Measurements from ENCODE around the gene PHYHIPL. TPM values are rescaled to one million over a fixed set of nuclear protein-coding genes. Genes with fewer than 3 reads are reported as not detected.
A peak's percentile ranks its signal among the peaks of the same experiment; 100 is the strongest.

PHYHIPL gene
- total and polyA plus RNA-seq, 8 donors = 0.12 to 5.9 (median 0.35) TPM; not detected in 3

- no peaks in the 10 kb centered on the region for H3K27me3 ChIP-seq
- intact Hi-C loops (cut with DNase I; ENCODE audit: low total_unique reads) = no loop called here
- DNase-seq = no peak
- H3K27ac ChIP-seq = no peak overlapping the region
- H3K4me1 ChIP-seq = no peaks in the 10 kb centered on the region
- no peak overlapping the region for H3K4me3 ChIP-seq
- no peaks in the 10 kb centered on the region for H3K9me3 ChIP-seq
- TF ChIP-seq POLR2A (IDR thresholded peaks at IDR 0.05) (no peak), POLR2AphosphoS5 (IDR thresholded peaks at IDR 0.05) (no peak), CTCF (IDR thresholded peaks at IDR 0.05) (no peak), EP300 (IDR thresholded peaks at IDR 0.05) (no peak)
- no peaks in the 10 kb centered on the region for H3K36me3 ChIP-seq
Observed at GRCh38 chr10:59276133-59276532, 99.7 kb downstream of the PHYHIPL start.

GRCh38 chr10:59276919-59277318, 100.5 kb downstream of the PHYHIPL start:
- TF ChIP-seq POLR2A (IDR thresholded peaks at IDR 0.05) (no peak), CTCF (IDR thresholded peaks at IDR 0.05) (no peak), POLR2AphosphoS5 (IDR thresholded peaks at IDR 0.05) (no peak), EP300 (IDR thresholded peaks at IDR 0.05) (no peak)
- no peaks in the 10 kb centered on the region for H3K27me3 ChIP-seq
- intact Hi-C loops (cut with DNase I; ENCODE audit: low total_unique reads) = no loop called here
- DNase-seq = peak in 1 of 2 donors; percentile 22
- no peaks in the 10 kb centered on the region for H3K4me1 ChIP-seq
- no peaks in the 10 kb centered on the region for H3K9me3 ChIP-seq
- H3K27ac ChIP-seq = no peak overlapping the region
- no peaks in the 10 kb centered on the region for H3K36me3 ChIP-seq
- H3K4me3 ChIP-seq = no peak overlapping the region

- Histone ChIP-seq H3K27me3 (no peaks in the 10 kb centered on the region), H3K9me3 (no peaks in the 10 kb centered on the region), H3K4me3 (no peak overlapping the region), H3K27ac (no peak overlapping the region), H3K4me1 (peaks cover 0 to 11% (median 0%) of the 10 kb centered on the region in 4 donors), H3K36me3 (no peaks in the 10 kb centered on the region)
- no peak for TF ChIP-seq CTCF (IDR thresholded peaks at IDR 0.05)
- TF ChIP-seq EP300 (IDR thresholded peaks at IDR 0.05) = no peak
- TF ChIP-seq POLR2AphosphoS5 (IDR thresholded peaks at IDR 0.05) = no peak
- no peak for TF ChIP-seq POLR2A (IDR thresholded peaks at IDR 0.05)
- intact Hi-C loops (cut with DNase I; ENCODE audit: low total_unique reads) = no loop called here
- DNase-seq = no peak
- WGBS, 5 donors = 78 to 91% (median 83%) methylated on average over 1 of the region's 1 CpG
Observed at GRCh38 chr10:59279476-59279875, 103.0 kb downstream of the PHYHIPL start.

GRCh38 chr10:59279991-59280505, 103.6 kb downstream of the PHYHIPL start:
- H3K36me3 ChIP-seq = no peaks in the 10 kb centered on the region
- 63 to 91% (median 86%) methylated on average over 1 of the region's 1 CpG for WGBS, 5 donors
- peaks cover 0 to 17% (median 1%) of the 10 kb centered on the region in 4 donors for H3K4me1 ChIP-seq
- H3K9me3 ChIP-seq = no peaks in the 10 kb centered on the region
- intact Hi-C loops (cut with DNase I; ENCODE audit: low total_unique reads) = no loop called here
- no peaks in the 10 kb centered on the region for H3K27me3 ChIP-seq
- H3K27ac ChIP-seq = no peak overlapping the region
- TF ChIP-seq POLR2A (IDR thresholded peaks at IDR 0.05) = no peak
- no peak for TF ChIP-seq CTCF (IDR thresholded peaks at IDR 0.05)
- TF ChIP-seq POLR2AphosphoS5 (IDR thresholded peaks at IDR 0.05) = no peak
- TF ChIP-seq EP300 (IDR thresholded peaks at IDR 0.05) = no peak
- H3K4me3 ChIP-seq = no peak overlapping the region
- no peak for DNase-seq

Measured in stomach (tissue), 9 donors.